Measurements from ENCODE around the gene PPARA. TPM values are rescaled to one million over a fixed set of nuclear protein-coding genes. Genes with fewer than 3 reads are reported as not detected.

PPARA gene
- total RNA-seq, 2 experiments from 2014 or later = 9.1 to 11.8 TPM

- Mint-ChIP-seq H3K4me1 (ENCODE audit: low read depth) (peaks cover 9% of the 10 kb centered on the region), H3K27ac (no peak overlapping the region), H3K4me3 (no peak overlapping the region), H3K27me3 (no peaks in the 10 kb centered on the region), H3K9me3 (no peaks in the 10 kb centered on the region), H3K36me3 (ENCODE audit: low read depth) (peaks cover 3% of the 10 kb centered on the region)
- ATAC-seq (no peak), DNase-seq (no peak)
- ChIA-PET POLR2A (no interaction called here), CTCF (interaction anchor here (1.5 kb wide), 1 partner anchor 239 kb away, joined by 3 read pairs; no protein-coding TSS in a partner anchor)
- TF ChIP-seq CTCF (IDR thresholded peaks at IDR 0.05) = no peak
- intact Hi-C loops (cut with micrococcal nuclease) = no loop called here
Observed at GRCh38 chr22:46245511-46245910, 95.2 kb downstream of the PPARA start.

GRCh38 chr22:46246178-46246577, 95.9 kb downstream of the PPARA start:
- DNase-seq = no peak
- Mint-ChIP-seq H3K4me3 (no peak overlapping the region), H3K27ac (no peak overlapping the region), H3K36me3 (ENCODE audit: low read depth) (peaks cover 3% of the 10 kb centered on the region), H3K9me3 (no peaks in the 10 kb centered on the region), H3K4me1 (ENCODE audit: low read depth) (peaks cover 8% of the 10 kb centered on the region), H3K27me3 (no peaks in the 10 kb centered on the region)
- CTCF ChIA-PET = interaction anchor here (1.0 to 1.5 kb wide), 2 partner anchors 24 to 240 kb away, joined by 3 read pairs; no protein-coding TSS in a partner anchor
- POLR2A ChIA-PET = no interaction called here
- no peak for TF ChIP-seq CTCF (IDR thresholded peaks at IDR 0.05)
- ATAC-seq = no peak
- intact Hi-C loops (cut with micrococcal nuclease) = no loop called here

- ChIA-PET POLR2A (no interaction called here), CTCF (interaction anchor here (0.7 to 1.3 kb wide), 2 partner anchors 20 to 241 kb away, joined by 3 read pairs; no protein-coding TSS in a partner anchor)
Observed at GRCh38 chr22:46247443-46247975, 97.2 kb downstream of the PPARA start.

GRCh38 chr22:46250035-46250782, 99.9 kb downstream of the PPARA start, which contains the start of gene CDPF1:
TSS of gene CDPF1 (minus strand) at chr22:46250293. CDS start at chr22:46248284, 2,009 bp downstream.
- intact Hi-C loops (cut with micrococcal nuclease) = no loop called here
- Mint-ChIP-seq H3K4me3 (peak within 1 kb of the TSS; percentile 81), H3K27me3 (no peaks in the 10 kb centered on the region), H3K9me3 (no peaks in the 10 kb centered on the region), H3K4me1 (ENCODE audit: low read depth) (peaks cover 25% of the 10 kb centered on the region), H3K36me3 (ENCODE audit: low read depth) (peaks cover 4% of the 10 kb centered on the region), H3K27ac (peak within 1 kb of the TSS; percentile 90)
- peak; percentile 89 for DNase-seq
- ChIA-PET CTCF (interaction anchor here (1.1 to 3.4 kb wide), 2 partner anchors 46 to 128 kb away, joined by 4 to 9 read pairs; partner anchors contain the start of gene GTSE1), POLR2A (interaction anchor here (0.7 to 2.0 kb wide), 8 partner anchors 12 to 101 kb away, joined by 3 to 7 read pairs (median 4); partner anchors contain the start of genes PPARA and TTC38)
- no peak for TF ChIP-seq CTCF (IDR thresholded peaks at IDR 0.05)
- peak; percentile 91 for ATAC-seq

More at GRCh38 chr22:46247443-46247975, 97.2 kb downstream of the PPARA start:
- Mint-ChIP-seq H3K27me3 (no peaks in the 10 kb centered on the region), H3K4me3 (no peak overlapping the region), H3K9me3 (no peaks in the 10 kb centered on the region), H3K4me1 (ENCODE audit: low read depth) (peaks cover 17% of the 10 kb centered on the region), H3K27ac (no peak overlapping the region), H3K36me3 (ENCODE audit: low read depth) (peaks cover 3% of the 10 kb centered on the region)
- intact Hi-C loops (cut with micrococcal nuclease) = no loop called here
- TF ChIP-seq CTCF (IDR thresholded peaks at IDR 0.05) = no peak
- DNase-seq (no peak), ATAC-seq (no peak)

- intact Hi-C loops (cut with micrococcal nuclease) = no loop called here
- ATAC-seq = peak; percentile 1
Observed at GRCh38 chr22:46250783-46251125, 100.4 kb downstream of the PPARA start.

More at GRCh38 chr22:46250783-46251125, 100.4 kb downstream of the PPARA start:
- POLR2A ChIA-PET = interaction anchor here (0.7 to 2.0 kb wide), 6 partner anchors 12 to 102 kb away, joined by 3 to 7 read pairs (median 4); partner anchors contain the start of genes PPARA and TTC38
- Mint-ChIP-seq H3K9me3 (no peaks in the 10 kb centered on the region), H3K36me3 (ENCODE audit: low read depth) (peaks cover 4% of the 10 kb centered on the region), H3K27ac (peak overlapping the region; percentile 90), H3K4me3 (peak overlapping the region; percentile 81), H3K4me1 (ENCODE audit: low read depth) (peaks cover 25% of the 10 kb centered on the region), H3K27me3 (no peaks in the 10 kb centered on the region)
- peak; percentile 16 for DNase-seq
- TF ChIP-seq CTCF (IDR thresholded peaks at IDR 0.05) = no peak
- CTCF ChIA-PET = interaction anchor here (1.1 to 3.4 kb wide), 2 partner anchors 45 to 129 kb away, joined by 4 to 9 read pairs; partner anchors contain the start of gene GTSE1

All from activated CD8-positive, alpha-beta T cell treated with anti-CD3 and anti-CD28 coated beads for 36 hours (primary cell).